ENCODE results near the gene WFS1.

Gene WFS1

DNA sequence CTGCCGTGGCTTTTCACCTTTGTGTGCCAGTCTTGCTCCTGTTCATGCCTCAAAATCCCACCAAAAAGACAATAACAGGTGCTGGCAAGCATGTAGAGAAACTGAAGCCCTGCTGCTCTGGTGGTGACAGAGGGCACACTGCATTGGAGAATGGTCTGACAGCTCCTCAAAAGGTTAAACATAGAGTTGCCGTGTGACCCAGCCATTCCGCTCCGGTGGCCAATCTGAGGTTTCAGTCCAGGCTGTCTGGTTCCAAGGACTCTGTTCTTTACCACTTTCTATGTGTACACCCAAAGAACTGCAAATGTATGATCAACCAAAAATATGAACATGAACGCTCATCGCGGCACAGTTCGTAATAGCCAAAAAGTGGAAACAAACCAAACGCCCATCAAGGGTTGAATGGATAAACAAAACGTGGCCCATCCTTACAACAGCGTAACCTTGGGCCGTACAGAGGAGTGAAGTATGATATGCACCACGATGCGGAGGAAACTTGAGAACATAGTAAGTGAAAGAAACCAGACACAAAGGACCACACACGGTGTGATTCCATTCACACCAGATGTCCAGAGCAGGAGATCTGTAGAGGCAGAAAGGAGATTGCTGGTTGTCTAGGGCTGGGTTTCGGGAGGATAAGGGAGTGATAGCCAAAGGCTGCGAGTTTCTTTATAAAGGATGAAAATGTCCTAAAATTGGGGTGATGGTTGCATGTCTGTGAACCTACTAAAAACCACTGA is 33.6 kb upstream of the WFS1 start:
- no peak for DNase-seq (ENCODE audit: low read depth in 2 of 2)
- TF ChIP-seq, protein P1, sequence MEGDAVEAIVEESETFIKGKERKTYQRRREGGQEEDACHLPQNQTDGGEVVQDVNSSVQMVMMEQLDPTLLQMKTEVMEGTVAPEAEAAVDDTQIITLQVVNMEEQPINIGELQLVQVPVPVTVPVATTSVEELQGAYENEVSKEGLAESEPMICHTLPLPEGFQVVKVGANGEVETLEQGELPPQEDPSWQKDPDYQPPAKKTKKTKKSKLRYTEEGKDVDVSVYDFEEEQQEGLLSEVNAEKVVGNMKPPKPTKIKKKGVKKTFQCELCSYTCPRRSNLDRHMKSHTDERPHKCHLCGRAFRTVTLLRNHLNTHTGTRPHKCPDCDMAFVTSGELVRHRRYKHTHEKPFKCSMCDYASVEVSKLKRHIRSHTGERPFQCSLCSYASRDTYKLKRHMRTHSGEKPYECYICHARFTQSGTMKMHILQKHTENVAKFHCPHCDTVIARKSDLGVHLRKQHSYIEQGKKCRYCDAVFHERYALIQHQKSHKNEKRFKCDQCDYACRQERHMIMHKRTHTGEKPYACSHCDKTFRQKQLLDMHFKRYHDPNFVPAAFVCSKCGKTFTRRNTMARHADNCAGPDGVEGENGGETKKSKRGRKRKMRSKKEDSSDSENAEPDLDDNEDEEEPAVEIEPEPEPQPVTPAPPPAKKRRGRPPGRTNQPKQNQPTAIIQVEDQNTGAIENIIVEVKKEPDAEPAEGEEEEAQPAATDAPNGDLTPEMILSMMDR (IDR thresholded peaks at IDR 0.05; ENCODE audit: low read depth, low read length), result no peak
- H3K4me3 ChIP-seq (replicated peaks in 1 of 2; ENCODE audit: low read depth in 2 of 2, low read length in 2 of 2), result no peak overlapping the region

DNA sequence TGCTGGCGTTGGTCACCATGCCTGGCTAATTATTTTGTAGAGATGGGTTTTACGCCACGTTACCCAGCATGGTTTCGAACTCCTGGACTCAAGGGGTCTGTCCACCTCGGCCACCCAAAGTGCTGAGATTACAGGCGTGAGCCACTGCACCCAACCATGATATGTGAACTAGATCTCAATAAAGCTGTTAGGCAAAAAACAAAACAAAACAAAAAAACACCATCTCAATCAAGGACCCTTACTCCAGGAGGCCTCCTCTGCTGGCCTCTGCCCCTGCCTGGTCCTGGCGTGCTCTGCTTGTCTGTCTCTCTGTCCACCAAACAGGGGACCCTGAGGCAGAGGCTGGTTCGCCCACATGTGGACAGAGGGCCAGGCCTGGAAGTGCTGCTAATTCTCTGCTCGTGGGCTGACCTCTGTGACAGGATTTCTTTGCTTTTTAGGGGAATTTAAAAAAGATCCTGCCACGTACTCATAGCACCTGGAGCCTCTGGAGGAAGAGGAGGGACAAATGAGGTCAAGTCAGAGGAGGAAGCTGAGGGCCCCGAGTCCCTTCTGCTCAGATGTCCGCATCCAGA is 32.7 kb upstream of the WFS1 start:
- H3K4me3 ChIP-seq (replicated peaks in 1 of 2; ENCODE audit: low read depth in 2 of 2, low read length in 2 of 2), result no peak overlapping the region
- DNase-seq (ENCODE audit: low read depth in 2 of 2), result no peak
- TF ChIP-seq, protein P1 (IDR thresholded peaks at IDR 0.05; ENCODE audit: low read depth, low read length), result no peak

DNA sequence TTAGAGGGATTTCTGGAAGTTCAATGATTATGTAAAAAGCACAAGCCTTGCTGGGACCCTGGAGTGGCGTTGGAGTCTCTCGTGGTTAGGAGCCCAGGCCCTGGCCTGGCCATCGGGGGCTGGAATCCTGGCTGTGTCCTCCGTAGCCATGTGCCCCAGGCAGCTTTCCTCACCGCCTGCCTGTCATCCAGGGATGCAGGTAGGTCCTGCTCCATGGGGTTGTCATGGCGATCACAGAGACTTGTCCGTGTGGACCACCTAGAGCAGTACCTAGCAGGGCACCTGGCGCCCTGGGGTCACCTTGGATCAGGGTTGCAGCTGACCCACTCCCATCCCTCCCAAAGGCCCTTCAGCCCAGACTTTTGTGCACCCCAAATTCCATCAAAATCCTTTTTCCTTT is 30.2 kb upstream of the WFS1 start:
- H3K4me3 ChIP-seq (replicated peaks in 1 of 2; ENCODE audit: low read depth in 2 of 2, low read length in 2 of 2), result no peak overlapping the region
- TF ChIP-seq, protein P1 (IDR thresholded peaks at IDR 0.05; ENCODE audit: low read depth, low read length), result no peak
- no peak for DNase-seq (ENCODE audit: low read depth in 2 of 2)

DNA sequence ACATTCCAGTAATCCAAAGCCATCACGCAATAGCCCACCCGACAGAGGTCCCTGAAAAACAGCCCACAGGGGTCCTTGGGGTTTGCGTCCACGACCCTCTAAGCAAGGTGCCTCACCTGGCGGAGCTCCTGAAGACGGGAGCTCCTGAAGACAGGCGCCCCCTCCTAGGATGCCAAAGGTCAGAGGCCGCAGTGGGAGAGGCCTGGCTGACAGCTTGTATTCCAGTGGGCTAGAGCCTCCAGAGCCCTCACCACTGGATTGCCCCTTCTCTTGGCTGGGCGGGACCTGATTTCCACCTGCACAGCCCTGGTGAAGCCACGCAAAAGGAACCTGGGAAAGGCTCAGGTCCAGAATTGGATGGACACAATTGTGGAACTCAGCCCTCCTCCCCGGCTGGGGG is 29.7 kb upstream of the WFS1 start:
- H3K4me3 ChIP-seq (replicated peaks in 1 of 2; ENCODE audit: low read depth in 2 of 2, low read length in 2 of 2), result no peak overlapping the region
- TF ChIP-seq, protein P1 (IDR thresholded peaks at IDR 0.05; ENCODE audit: low read depth, low read length), result no peak
- no peak for DNase-seq (ENCODE audit: low read depth in 2 of 2)

DNA sequence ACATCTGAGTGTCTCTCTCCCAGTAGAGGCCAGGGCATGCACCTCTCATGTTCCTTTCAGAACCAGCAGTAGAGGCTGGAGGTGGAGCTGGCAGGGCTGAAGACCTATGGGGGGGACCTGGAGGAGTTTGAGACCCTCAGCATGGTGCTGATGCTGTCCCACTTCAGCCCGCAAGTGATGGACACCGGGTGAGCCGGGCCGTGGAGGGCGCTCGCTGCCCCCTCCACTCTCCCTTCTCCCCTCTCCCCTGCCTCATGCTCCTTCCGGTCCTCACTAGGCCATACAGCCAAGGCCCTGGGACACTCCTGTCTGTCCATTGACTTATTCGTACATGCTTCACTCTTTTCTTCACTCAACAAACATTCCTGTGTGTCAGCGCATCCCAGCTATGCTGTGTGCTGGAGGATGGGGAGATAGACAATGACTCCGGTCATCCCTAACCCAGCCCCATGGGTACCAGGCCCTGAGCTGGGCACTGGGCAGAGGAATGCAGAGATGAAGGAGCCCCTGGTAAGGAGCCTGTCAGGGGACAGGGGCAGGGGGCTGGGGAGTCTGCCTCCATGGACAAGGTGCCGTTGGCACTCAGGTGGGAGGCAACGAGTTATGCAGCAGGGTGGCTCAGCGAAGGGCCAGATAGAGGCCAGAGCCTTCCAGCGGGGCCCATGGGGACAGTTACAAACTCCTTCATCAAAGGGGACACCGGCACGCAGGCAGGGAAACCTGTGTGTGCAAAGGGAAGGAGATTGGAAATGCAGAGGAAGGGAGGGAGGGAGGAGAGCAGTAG is 28.4 kb upstream of the WFS1 start:
- TF ChIP-seq, protein P1 (IDR thresholded peaks at IDR 0.05; ENCODE audit: low read depth, low read length), result no peak
- no peak for DNase-seq (ENCODE audit: low read depth in 2 of 2)
- no peak overlapping the region for H3K4me3 ChIP-seq (replicated peaks in 1 of 2; ENCODE audit: low read depth in 2 of 2, low read length in 2 of 2)

DNA sequence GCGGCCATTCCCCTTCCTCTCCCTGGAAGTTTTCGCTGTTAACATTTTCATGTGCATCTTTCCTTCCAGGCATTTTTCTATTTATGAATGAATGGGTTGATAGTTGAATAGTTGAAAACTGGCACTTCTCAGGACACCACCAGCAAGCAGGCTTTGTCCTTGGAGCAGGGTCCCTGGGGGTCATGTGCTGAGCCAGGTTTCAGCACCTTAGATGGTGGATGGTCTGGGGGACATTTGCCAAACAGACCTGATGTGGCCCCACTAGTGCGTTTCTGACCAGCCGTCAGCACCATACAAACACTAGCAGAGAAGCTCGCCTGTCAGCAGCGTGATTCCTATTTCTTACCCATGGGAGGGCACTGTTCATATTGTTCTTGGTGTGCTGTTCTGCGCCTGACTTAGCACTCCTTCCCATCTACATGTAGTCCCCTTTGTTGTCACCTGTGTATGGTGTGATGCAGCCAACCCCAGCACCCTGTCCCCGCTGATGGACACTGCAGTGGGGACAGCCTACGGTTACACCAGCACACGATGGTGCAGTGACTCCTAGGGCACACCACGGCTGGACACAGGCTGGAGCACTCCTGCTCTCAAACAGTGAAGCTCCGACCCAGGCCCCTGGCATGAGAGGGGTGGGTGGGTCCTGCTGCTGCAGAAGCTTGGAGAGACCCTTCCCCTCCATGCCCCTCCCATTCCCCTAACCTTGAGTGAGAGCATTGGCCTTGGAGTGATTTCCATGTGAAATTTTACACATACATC is 27.2 kb upstream of the WFS1 start:
- DNase-seq (ENCODE audit: low read depth in 2 of 2), result no peak
- TF ChIP-seq, protein P1 (IDR thresholded peaks at IDR 0.05; ENCODE audit: low read depth, low read length), result no peak
- H3K4me3 ChIP-seq (replicated peaks in 1 of 2; ENCODE audit: low read depth in 2 of 2, low read length in 2 of 2), result no peak overlapping the region

All from cardiac fibroblast (primary cell).